GM19351 (cell line): Measurements from ENCODE around the gene MZB1.
A peak's percentile ranks its signal among the peaks of the same experiment; 100 is the strongest.
"Not testable (repeated sequence)": the region's sequence is repeated elsewhere in the genome, so short reads cannot be mapped to it uniquely, and the experiment has no call there.

Experiments
- ATAC-seq: cut with Tn5 transposase; IDR thresholded peaks from one replicate; pipeline ENCODE4 v1.9.1; 2021; ENCODE audit warnings: mild to moderate bottlenecking, moderate library complexity; ENCODE audit not compliant: unreplicated experiment

The MZB1 gene

DNA sequence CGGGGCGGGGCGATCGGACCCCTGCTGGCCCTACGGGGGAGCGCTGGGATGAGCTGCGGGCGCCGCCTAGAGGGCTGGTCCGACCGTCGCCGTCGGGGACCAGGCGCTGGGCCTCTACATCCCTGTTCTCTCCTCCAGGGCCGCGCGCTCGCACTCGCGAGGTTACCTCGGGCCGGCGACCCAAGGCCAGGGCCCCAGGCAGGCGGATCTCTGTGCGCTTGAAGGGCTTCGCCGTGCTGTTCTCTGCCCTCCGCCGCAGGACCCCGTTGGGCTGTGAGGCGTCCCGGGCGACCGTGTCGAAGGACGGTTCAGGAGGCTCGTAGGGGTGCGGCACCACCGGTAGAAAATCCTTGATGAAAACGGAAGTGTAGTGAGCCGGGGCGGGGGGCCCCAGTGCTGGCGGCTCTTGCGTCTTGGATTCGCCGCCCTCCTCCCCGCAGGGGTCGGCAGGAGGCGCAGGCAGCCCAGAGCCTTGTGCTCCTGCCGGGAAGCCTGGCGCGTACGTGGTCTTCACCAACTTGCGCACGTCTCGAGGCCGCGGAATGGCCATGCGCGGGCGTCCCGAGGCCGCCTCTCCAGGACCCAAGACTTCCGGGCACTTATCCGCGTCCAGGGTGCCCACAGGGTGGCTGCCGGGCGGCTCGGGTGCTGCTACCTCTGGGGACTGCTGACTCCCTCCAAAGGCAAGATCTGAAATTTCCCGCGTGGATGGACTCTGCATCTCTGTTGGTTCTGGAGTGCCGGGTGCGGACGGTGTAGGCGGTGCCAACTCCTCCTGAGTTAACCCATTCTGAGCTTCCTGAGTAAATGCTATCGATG lies 3.2 kb upstream of the MZB1 start:
- peak; percentile 48 for ATAC-seq

- peak; percentile 12 for ATAC-seq
Observed at GRCh38 chr5:139392324-139392677, 2.6 kb upstream of the MZB1 start.

DNA sequence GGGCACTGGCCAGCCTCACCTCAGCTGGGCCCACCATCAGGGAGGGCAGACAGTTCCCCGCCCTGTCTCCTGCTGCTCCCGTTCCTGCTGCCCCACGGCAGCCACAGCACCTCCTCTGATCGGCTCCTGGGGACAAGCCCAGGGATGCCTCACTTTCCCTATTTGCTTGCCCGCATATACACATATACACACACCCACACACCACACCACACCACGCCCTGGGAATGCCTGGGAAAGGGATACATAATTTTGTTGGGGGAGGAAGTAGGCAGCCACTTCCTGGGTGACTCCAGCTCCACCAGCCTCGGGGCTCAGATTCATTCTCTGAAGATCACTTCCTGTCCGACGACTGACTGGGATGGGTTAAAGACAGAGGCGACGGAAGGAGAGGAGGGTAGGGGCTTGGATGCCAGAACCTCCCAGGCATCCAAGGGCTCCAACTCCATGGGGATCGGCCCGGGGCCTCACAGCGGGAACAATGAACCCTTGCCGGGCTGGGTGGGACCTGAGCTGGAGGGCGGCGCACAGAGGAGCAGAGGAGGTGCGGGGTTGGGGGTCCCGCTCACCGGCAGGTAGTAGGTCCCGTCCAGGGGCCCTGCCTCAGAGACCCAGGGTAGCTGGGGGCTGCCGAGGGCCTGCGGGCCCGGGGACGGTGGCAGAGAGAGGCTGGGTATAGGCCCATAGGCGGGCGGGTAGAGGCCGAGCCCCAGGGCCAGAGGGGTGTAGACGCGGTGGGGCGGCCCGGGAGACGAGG lies 2.0 kb upstream of the MZB1 start:
- ATAC-seq: no peak

- ATAC-seq: no peak
Observed at GRCh38 chr5:139390639-139391569, 1.2 kb upstream of the MZB1 start.

DNA sequence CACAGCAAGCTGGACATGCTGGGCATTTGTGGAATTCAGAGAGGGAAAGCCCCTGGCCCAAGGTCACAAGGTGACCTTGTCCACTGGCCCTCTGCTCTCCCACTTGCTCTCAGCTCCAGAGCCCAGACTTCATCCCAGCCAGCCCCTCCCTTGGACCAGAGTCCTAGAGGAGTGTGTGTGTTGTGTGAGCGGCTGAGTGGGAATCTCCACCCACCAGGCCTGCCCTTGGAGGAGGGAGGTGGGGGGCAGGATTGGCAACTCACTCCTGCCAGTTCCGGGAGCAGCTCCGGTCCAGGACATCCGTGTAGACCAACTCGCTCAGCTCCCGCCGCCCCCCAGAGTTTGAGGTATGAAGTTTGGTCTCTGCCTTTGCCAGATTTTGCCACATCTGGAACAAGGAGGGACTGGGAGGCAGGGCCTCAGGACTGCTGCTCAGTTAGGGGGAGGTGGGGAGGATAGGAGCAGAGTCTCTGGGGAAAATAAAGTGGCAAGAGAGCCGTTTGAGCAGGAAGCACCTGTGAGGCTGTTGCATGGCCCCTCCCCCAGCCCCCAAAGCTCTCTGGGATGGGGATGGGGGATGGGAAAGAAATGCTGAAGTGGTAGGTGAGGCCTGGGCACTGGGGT lies 1.4 kb downstream of the MZB1 start:
- no peak for ATAC-seq

DNA sequence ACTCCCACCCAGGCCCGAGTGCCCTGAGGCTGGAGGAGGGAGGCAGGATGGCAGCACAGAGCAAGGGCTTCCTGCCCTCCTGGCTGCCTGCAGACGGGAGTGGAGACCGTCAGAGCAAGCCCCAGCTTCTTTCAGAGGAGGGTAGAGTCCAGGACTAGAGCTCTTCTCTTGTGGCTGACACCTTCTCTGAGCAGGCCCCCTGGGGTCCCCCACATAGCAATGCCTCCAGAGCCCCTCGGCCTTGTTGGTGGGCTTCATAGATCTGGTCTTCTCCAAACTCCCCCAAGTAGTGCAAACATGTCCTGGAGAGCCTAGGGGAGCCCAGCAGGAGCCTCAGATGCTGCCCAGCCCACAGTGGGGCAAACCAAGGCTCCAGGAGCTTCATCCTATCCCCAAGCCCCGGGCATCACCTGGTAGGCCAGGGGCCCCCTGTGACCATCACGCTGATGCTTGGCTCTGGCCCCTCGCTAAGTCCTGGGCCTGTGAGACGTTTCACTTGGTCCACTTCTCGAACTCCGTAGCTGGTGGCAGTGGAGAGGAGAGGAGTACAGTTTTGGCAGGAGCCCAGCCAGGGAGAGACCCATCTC lies 2.0 kb downstream of the MZB1 start:
- ATAC-seq: no peak

- not testable (repeated sequence) for ATAC-seq
Observed at GRCh38 chr5:139386956-139387355, 2.8 kb downstream of the MZB1 start.

GRCh38 chr5:139386050-139386438 lies 3.7 kb downstream of the MZB1 start:
- no peak for ATAC-seq

- no peak for ATAC-seq
Observed at GRCh38 chr5:139385061-139386049, 4.4 kb downstream of the MZB1 start.

DNA sequence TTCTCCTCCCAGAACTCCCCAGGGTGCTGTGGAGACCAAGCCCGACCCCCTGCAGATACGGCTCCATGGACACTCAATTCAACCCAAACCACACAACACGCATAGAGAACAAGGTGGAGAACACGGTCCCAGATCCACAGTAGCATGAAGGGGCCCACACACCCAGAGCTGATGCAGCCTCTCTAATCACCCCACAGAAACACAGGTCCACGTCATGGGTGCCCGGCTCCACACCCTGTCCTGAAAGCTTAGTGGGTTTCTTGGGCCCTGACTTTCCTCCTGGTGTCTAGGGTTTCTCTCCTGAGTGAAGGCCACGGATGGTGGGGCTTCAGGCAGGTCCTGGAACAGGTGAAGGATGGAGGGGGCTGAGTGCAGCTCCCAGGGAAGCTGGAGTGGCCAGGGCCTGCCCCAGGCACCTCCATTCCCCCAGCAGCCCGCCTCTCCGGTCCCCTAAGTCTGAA lies 5.1 kb downstream of the MZB1 start:
- ATAC-seq: no peak

- no peak for ATAC-seq
Observed at GRCh38 chr5:139383993-139384590, 5.6 kb downstream of the MZB1 start.

DNA sequence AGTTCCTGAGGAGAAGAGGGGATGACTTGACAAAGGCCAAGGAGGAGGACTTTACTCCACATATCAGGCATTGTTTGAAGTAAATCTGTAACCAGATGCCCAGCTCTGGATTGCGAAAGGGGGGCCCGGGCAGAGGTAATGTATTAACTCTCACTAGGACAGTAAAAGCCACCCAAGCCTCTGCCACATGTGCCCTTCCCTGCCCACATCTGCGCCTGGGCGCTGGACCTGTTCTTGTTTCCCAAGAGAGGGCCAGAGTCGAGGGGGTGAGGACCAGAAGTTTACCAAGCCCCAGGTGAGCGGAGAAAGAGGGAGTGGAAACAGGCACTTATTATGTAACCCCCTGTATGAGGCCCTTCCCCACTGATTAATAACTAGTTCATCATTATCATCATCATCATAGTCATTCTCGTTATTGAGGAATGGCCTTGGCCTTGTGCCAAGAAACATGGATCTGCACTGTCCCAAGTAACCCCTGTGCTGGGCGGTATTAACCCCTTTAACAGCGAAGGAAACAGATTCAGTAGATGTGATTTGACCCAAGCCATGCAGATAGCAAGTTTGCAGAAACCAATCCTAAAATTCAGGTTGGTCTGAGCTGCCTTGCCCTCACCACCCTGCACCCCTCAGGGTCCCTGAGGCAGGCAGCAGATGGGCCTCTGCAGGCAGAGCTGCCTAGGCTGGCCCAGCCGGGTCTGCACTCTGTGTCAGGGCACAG lies 6.3 kb downstream of the MZB1 start, which contains the start of gene SLC23A1:
TSS of gene SLC23A1 (minus strand) at position 23 of the 718 bp plus-strand sequence. CDS start 44 bp downstream, outside the sequence.
- no peak for ATAC-seq

DNA sequence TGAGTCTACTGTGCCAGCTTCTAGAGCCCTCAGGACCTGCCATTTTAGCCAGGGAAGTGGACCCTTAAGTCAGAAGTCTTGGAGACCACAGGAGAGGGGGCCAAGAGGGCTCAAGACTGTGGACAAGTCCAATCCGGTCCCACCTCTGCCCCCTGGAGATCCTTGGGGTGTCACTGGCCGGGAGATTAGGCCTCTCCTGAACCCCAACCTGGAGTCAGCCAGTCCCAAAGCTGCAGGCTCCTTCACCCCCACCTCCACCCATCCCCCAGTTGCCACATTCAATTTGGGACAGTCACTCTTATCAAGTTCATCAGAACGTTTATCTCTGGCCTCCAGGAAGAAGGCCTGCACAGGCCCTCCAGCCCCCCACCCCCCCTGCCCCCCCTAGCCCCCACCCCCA lies 6.9 kb downstream of the MZB1 start:
- no peak for ATAC-seq

- no peak for ATAC-seq
Observed at GRCh38 chr5:139381837-139382761, 7.6 kb downstream of the MZB1 start.

DNA sequence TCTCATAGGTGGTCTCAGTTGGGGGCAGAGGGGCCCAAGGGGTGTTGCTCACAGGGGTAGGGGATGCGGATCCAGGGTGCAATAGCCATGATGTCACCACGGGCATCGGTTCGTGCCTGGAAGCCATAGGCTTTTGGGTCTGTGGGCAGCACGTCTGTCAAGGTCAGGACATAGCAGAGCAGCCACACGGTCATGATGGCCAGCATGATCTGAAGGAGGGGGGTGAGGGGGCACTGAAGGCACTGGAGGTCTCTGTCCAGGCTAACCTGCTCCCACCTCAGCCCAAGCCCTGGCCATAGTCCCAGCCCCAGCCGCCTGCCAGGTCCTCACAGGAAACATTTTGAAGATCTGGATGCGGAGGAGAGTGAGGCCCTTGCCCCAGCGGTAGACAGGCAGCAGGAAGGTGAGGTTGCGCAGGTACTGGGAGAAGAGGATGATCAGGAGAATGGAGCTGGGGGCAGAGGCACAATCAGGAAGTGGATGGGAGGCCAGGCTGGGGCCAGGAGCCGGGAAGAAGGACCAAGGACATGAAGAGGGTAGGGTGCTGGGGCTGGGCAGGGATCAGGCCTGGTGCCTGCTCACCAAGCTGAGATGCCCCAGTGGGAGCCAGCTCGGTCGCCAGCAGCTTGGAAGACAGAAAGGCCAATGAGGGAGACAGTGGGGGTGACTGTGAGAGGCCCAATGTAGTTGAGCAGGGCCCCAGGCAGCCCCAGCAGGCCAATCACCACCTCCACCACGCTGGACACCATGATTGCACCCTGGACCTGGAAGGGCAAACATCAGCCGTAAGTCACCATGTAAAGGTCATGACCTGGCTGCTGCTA lies 9.9 kb downstream of the MZB1 start:
- ATAC-seq: no peak

GRCh38 chr5:139378941-139379361 lies 10.8 kb downstream of the MZB1 start:
- ATAC-seq: no peak
